HAP-1 (cell line): ENCODE results near the gene SLC25A45.
A peak's percentile ranks its signal among the peaks of the same experiment; 100 is the strongest.
"Not testable (repeated sequence)": the region's sequence is repeated elsewhere in the genome, so short reads cannot be mapped to it uniquely, and the experiment has no call there.

Experiments used
- DNase-seq, 2 experiments: peaks; one replicate each; pipeline ENCODE4 v3.0.0-alpha.2; 2016 to 2020; ENCODE audit warnings: low spot score in 2 of 2
- H3K27me3 ChIP-seq: fragments of 250-450 bp; sonication (Bioruptor Pico); 2 replicates; pipeline ENCODE4 v1.5.1; 2020; ENCODE audit warnings: low read depth, mild to moderate bottlenecking, moderate library complexity
- H3K36me3 ChIP-seq: fragments of 250-450 bp; sonication (Bioruptor Pico); replicated peaks from 2 replicates; pipeline ENCODE4 v1.5.1; 2020; ENCODE audit warnings: mild to moderate bottlenecking
- H3K4me1 ChIP-seq: fragments of 250-450 bp; sonication (Bioruptor Pico); 2 replicates; pipeline ENCODE4 v1.5.1; 2020; ENCODE audit warnings: mild to moderate bottlenecking
- H3K4me3 ChIP-seq: fragments of 250-450 bp; sonication (Bioruptor Pico); 2 replicates; pipeline ENCODE4 v1.5.1; 2020; ENCODE audit warnings: mild to moderate bottlenecking, moderate library complexity
- H3K9me3 ChIP-seq: fragments of 250-450 bp; sonication (Bioruptor Pico); 2 replicates; pipeline ENCODE4 v1.5.1; 2020; ENCODE audit warnings: mild to moderate bottlenecking, moderate library complexity
- in situ Hi-C: fragments of 300-500 bp; cut with MboI; formaldehyde crosslinking; loops from 3 replicates; pipeline ENCODE4 v1.14.3; 2020; ENCODE audit warnings: low sequenced_read_pairs, inconsistent platforms, mixed read lengths

SLC25A45 gene

GRCh38 chr11:65417702-65418430 is 35.4 kb upstream of the SLC25A45 start:
- no peaks in the 10 kb centered on the region for H3K9me3 ChIP-seq
- H3K27me3 ChIP-seq: no peaks in the 10 kb centered on the region
- in situ Hi-C loops: loop anchor here (5.0 kb wide), 1 partner anchor 89 kb away; no protein-coding TSS in a partner anchor
- H3K4me3 ChIP-seq: no peak overlapping the region
- peaks cover 2% of the 10 kb centered on the region for H3K36me3 ChIP-seq
- peaks cover 50% of the 10 kb centered on the region for H3K4me1 ChIP-seq
- no peak for DNase-seq

- in situ Hi-C loops: loop anchor here (5.0 kb wide), 1 partner anchor 90 kb away; no protein-coding TSS in a partner anchor
- Histone ChIP-seq H3K9me3 (no peaks in the 10 kb centered on the region), H3K36me3 (no peaks in the 10 kb centered on the region), H3K27me3 (no peaks in the 10 kb centered on the region), H3K4me1 (peaks cover 50% of the 10 kb centered on the region), H3K4me3 (no peak overlapping the region)
- no peak for DNase-seq
Measured at GRCh38 chr11:65416841-65417701, 34.6 kb upstream of the SLC25A45 start.

- no peaks in the 10 kb centered on the region for H3K27me3 ChIP-seq
- DNase-seq: peak; percentile 70 to 94
- no peak overlapping the region for H3K4me3 ChIP-seq
- in situ Hi-C loops: loop anchor here (5.0 kb wide), 1 partner anchor 91 kb away; no protein-coding TSS in a partner anchor
- H3K9me3 ChIP-seq: no peaks in the 10 kb centered on the region
- H3K36me3 ChIP-seq: no peaks in the 10 kb centered on the region
- peaks cover 44% of the 10 kb centered on the region for H3K4me1 ChIP-seq
Measured at GRCh38 chr11:65416341-65416824, 33.9 kb upstream of the SLC25A45 start.

- Histone ChIP-seq H3K4me3 (no peak overlapping the region), H3K27me3 (no peaks in the 10 kb centered on the region), H3K9me3 (no peaks in the 10 kb centered on the region), H3K4me1 (peaks cover 37% of the 10 kb centered on the region), H3K36me3 (no peaks in the 10 kb centered on the region)
- no peak for DNase-seq
- in situ Hi-C loops: loop anchor here (5.0 kb wide), 1 partner anchor 92 kb away; no protein-coding TSS in a partner anchor
Measured at GRCh38 chr11:65415499-65416340, 33.3 kb upstream of the SLC25A45 start.

- Histone ChIP-seq H3K4me3 (no peak overlapping the region), H3K4me1 (peaks cover 30% of the 10 kb centered on the region), H3K9me3 (no peaks in the 10 kb centered on the region), H3K36me3 (no peaks in the 10 kb centered on the region; the same call in 1 of the 2 replicates), H3K27me3 (no peaks in the 10 kb centered on the region)
- DNase-seq: no peak
- in situ Hi-C loops: loop anchor here (5.0 kb wide), 1 partner anchor 92 kb away; no protein-coding TSS in a partner anchor
Measured at GRCh38 chr11:65414776-65415498, 32.5 kb upstream of the SLC25A45 start.

- peaks cover 11% of the 10 kb centered on the region for H3K36me3 ChIP-seq
- H3K4me1 ChIP-seq: peaks cover 13% of the 10 kb centered on the region
- H3K9me3 ChIP-seq, H3K4me3 ChIP-seq, in situ Hi-C loops, DNase-seq, H3K27me3 ChIP-seq: not testable (repeated sequence)
Measured at GRCh38 chr11:65413077-65413664, 30.7 kb upstream of the SLC25A45 start.

GRCh38 chr11:65412271-65413076 is 30.0 kb upstream of the SLC25A45 start:
- H3K4me3 ChIP-seq: no peak overlapping the region
- H3K27me3 ChIP-seq: no peaks in the 10 kb centered on the region
- no peaks in the 10 kb centered on the region for H3K9me3 ChIP-seq
- no peak for DNase-seq
- H3K4me1 ChIP-seq: peaks cover 10% of the 10 kb centered on the region
- in situ Hi-C loops: no loop called here
- peaks cover 13% of the 10 kb centered on the region for H3K36me3 ChIP-seq

GRCh38 chr11:65411681-65412070 is 29.2 kb upstream of the SLC25A45 start:
- in situ Hi-C loops: no loop called here
- DNase-seq: no peak
- Histone ChIP-seq H3K9me3 (no peaks in the 10 kb centered on the region), H3K36me3 (peaks cover 13% of the 10 kb centered on the region), H3K4me3 (no peak overlapping the region), H3K4me1 (peaks cover 7% of the 10 kb centered on the region), H3K27me3 (no peaks in the 10 kb centered on the region)

DNA sequence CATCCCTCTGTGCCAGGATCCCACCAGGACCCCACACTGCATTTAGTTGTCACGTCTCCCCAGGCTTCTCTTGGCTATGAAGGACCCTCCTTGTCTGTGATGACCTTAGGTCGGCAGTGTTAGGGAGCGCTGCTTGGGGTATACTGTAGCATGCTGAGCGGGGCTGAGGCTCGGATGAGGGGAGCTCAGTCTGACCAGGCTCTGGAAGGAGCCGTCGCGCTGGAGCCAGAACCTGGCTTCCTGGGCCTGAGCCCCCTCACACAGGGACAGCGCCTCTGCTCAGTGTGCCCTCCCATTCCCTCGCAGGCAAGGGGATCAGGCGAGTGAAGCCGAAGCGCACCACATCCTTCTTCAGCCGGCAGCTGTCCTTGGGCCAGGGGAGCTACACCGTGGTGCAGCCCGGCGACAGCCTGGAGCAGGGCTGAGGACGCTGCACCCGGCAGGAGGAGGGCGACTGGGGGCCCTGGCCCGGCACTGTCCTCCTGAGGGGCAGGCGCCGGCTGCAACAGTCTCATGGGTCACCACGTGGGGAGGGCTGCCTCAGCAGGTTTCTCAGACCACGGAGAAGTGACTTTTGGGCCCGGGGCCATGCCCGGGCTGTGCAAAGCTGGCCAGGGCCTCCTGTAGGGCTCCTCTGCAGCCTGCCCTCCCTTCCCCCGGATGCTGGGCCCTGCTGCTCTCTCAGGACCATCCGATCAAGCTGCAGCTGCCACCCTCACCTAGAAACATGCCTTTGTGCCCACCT is 28.7 kb upstream of the SLC25A45 start:
- H3K27me3 ChIP-seq: no peaks in the 10 kb centered on the region
- in situ Hi-C loops: no loop called here
- no peaks in the 10 kb centered on the region for H3K9me3 ChIP-seq
- peaks cover 13% of the 10 kb centered on the region for H3K36me3 ChIP-seq
- H3K4me3 ChIP-seq: no peak overlapping the region
- no peak for DNase-seq
- H3K4me1 ChIP-seq: peaks cover 1% of the 10 kb centered on the region; the same call in 1 of the 2 replicates

- Histone ChIP-seq H3K27me3 (no peaks in the 10 kb centered on the region), H3K9me3 (no peaks in the 10 kb centered on the region), H3K36me3 (peaks cover 24% of the 10 kb centered on the region), H3K4me3 (no peak overlapping the region), H3K4me1 (no peaks in the 10 kb centered on the region)
- in situ Hi-C loops: no loop called here
- DNase-seq: no peak
Measured at GRCh38 chr11:65404638-65405339, 22.3 kb upstream of the SLC25A45 start.

- DNase-seq: no peak
- in situ Hi-C loops: no loop called here
Measured at GRCh38 chr11:65404210-65404609, 21.8 kb upstream of the SLC25A45 start.

More at GRCh38 chr11:65404210-65404609, 21.8 kb upstream of the SLC25A45 start:
- no peaks in the 10 kb centered on the region for H3K9me3 ChIP-seq
- H3K4me3 ChIP-seq: no peak overlapping the region
- no peaks in the 10 kb centered on the region for H3K27me3 ChIP-seq
- peaks cover 22% of the 10 kb centered on the region for H3K36me3 ChIP-seq
- no peaks in the 10 kb centered on the region for H3K4me1 ChIP-seq
